Limb (tissue), 2 donors: ENCODE results near the gene CACHD1.

ENCODE experiments used
- DNase-seq, 2 donors: peaks; one replicate each; pipeline ENCODE4 v3.0.0-alpha.2; 2016; ENCODE audit errors: extremely low spot score in 2 of 2

CACHD1 gene

GRCh38 chr1:64472805-64473204 lies 2.9 kb downstream of the CACHD1 start:
- no peak for DNase-seq

- DNase-seq = no peak
Measured at GRCh38 chr1:64473367-64473766, 3.4 kb downstream of the CACHD1 start.

GRCh38 chr1:64474133-64474532 lies 4.2 kb downstream of the CACHD1 start:
- DNase-seq = no peak

GRCh38 chr1:64474665-64475439 lies 4.9 kb downstream of the CACHD1 start:
- peak in 1 of 2 donors; percentile 57 for DNase-seq

- DNase-seq = peak in 1 of 2 donors; percentile 70
Measured at GRCh38 chr1:64476251-64476952, 6.5 kb downstream of the CACHD1 start.

- no peak for DNase-seq
Measured at GRCh38 chr1:64478594-64479470, 8.9 kb downstream of the CACHD1 start.

GRCh38 chr1:64479874-64480273 lies 9.9 kb downstream of the CACHD1 start:
- DNase-seq = no peak

GRCh38 chr1:64480999-64481772 lies 11.3 kb downstream of the CACHD1 start:
- no peak for DNase-seq

GRCh38 chr1:64482128-64482527 lies 12.2 kb downstream of the CACHD1 start:
- no peak for DNase-seq

GRCh38 chr1:64482720-64483119 lies 12.8 kb downstream of the CACHD1 start:
- DNase-seq = no peak

GRCh38 chr1:64483731-64484414 lies 13.9 kb downstream of the CACHD1 start:
- no peak for DNase-seq

- no peak for DNase-seq
Measured at GRCh38 chr1:64484651-64485050, 14.7 kb downstream of the CACHD1 start.

- no peak for DNase-seq
Measured at GRCh38 chr1:64486193-64486592, 16.3 kb downstream of the CACHD1 start.

- DNase-seq = no peak
Measured at GRCh38 chr1:64487061-64487460, 17.1 kb downstream of the CACHD1 start.

GRCh38 chr1:64488862-64489261 lies 18.9 kb downstream of the CACHD1 start:
- DNase-seq = no peak

GRCh38 chr1:64489707-64490106 lies 19.8 kb downstream of the CACHD1 start:
- DNase-seq = no peak

GRCh38 chr1:64490213-64490818 lies 20.4 kb downstream of the CACHD1 start:
- no peak for DNase-seq

GRCh38 chr1:64492424-64492823 lies 22.5 kb downstream of the CACHD1 start:
- DNase-seq = no peak

- no peak for DNase-seq
Measured at GRCh38 chr1:64493831-64494230, 23.9 kb downstream of the CACHD1 start.

- DNase-seq = no peak
Measured at GRCh38 chr1:64494659-64495058, 24.7 kb downstream of the CACHD1 start.
